A549 treated with AZD9567 at 1 μM for 4 hours (cell line): ENCODE results near the gene CCDC126. TPM values are rescaled to one million over a fixed set of nuclear protein-coding genes. Genes with fewer than 3 reads are reported as not detected.

Source experiments
- total RNA-seq: library from RNA; stranded (reverse); fragments of 200-300 nt; extraction: Qiagen RNA extraction; gene quantifications from 5 replicates; pipeline ENCODE4 v1.2.3, GENCODE V29; 2022; ENCODE audit not compliant: insufficient read depth

CCDC126 gene
- total RNA-seq = 2.7 to 5.0 TPM (median 4.1 TPM) in 5 replicates

DNA sequence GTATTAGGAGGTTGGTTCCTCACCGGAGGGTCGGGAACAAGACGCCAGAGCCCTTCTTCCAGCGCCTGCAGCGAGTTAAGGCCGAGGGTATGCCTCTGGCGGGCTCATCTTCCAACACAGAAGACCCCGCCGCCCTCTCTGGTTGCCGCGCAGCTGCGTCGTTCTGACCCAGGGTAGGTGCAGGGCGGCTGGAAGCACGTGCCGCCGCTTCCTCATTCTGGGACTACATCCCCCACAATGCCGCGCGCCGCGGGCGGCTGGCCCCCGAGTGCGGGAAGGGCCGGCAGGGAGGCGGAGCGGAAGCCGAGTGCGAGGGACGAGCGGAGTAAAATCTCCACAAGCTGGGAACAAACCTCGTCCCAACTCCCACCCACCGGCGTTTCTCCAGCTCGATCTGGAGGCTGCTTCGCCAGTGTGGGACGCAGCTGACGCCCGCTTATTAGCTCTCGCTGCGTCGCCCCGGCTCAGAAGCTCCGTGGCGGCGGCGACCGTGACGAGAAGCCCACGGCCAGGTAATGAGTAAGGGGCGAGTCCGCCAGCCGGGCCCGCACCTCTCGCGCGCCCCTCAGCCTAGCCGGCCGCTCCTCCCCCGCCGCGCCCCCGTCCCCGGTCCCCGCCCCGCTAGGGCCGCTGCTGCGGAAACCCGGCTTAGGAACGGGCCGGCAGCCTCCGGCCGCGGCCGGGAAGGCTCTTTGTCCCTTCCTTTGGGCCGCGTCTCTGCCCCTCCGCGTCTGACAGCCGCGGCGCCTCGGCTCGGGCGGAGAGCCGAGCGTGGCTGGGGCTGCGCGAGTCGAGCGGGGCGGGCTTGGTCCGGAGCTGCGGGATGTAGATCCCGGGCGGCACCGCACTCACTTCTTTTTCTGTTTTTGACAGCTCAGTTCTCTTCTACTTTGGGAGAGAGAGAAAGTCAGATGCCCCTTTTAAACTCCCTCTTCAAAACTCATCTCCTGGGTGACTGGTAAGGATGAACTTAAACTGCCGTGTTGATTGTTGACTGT is at the start of gene CCDC126:
CCDC126 (plus strand) TSS at position 289 of the 998 bp plus-strand sequence. CDS start 13,934 bp downstream, outside the sequence.

DNA sequence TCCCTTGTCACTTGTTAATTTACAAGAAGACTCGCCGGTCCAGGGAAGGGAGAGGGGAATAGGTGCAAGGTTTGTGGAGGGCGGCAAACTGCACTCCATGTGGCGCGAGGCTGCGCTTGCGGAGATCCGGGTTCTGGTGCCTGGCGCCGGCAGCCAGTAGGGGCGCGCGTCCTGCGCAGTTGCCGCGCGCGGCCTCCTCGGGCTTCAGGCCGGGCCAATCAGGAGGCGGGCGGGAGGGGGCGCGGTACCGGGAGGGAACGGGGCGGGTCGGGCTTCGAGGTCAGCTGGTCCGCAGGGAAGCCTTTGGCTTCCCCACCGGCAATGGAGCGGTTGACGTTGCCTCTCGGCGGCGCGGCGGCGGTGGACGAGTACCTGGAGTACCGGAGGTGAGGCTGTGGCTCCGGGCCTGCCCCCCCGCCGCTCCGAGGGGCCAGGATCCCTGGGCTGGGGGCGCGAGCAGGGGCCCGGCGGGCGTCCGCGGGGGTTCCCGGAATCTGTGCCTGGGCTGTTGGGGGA is 82.8 kb downstream of the CCDC126 start, which contains the start of gene FAM221A:
FAM221A (plus strand) TSS at position 302 of the 516 bp plus-strand sequence; CDS start at position 322, 20 bp downstream.

Other genes with a start within 250 kb of the CCDC126 start
- gene IGF2BP3, start 126.9 kb upstream of the CCDC126 start, total RNA-seq = 20.4 to 28.0 TPM (median 25.0 TPM) in 5 replicates
- gene TRA2A, start 65.4 kb upstream of the CCDC126 start, total RNA-seq = 76.5 to 163 TPM (median 82.4 TPM) in 5 replicates
- gene FAM221A, start 82.8 kb downstream of the CCDC126 start, total RNA-seq = 0.15 to 0.37 TPM (median 0.31 TPM) in 4 of 5 replicates, not detected in the other
- gene STK31, start 112.8 kb downstream of the CCDC126 start, total RNA-seq = 0.52 to 0.87 TPM (median 0.60 TPM) in 4 of 5 replicates, not detected in the other